Hepatocyte (in vitro differentiated cells): ENCODE data around the gene CHCHD10. TPM values are rescaled to one million over a fixed set of nuclear protein-coding genes. Genes with fewer than 3 reads are reported as not detected.
A peak's percentile ranks its signal among the peaks of the same experiment; 100 is the strongest.

Experiments used
- DNase-seq: peaks from one replicate; pipeline ENCODE4 v3.0.0-alpha.2; 2016; ENCODE audit warnings: low spot score
- H2AFZ ChIP-seq: fragments of 200-600 bp; sonication (generic); 2 replicates; pipeline ENCODE4 v1.6.0; 2016; ENCODE audit warnings: antibody characterized with exemption, mild to moderate bottlenecking
- H3K27ac ChIP-seq: fragments of 200-600 bp; sonication (generic); 2 replicates; pipeline ENCODE4 v1.5.1; 2016; ENCODE audit warnings: mild to moderate bottlenecking
- H3K27me3 ChIP-seq: fragments of 200-600 bp; sonication (generic); 2 replicates; pipeline ENCODE4 v1.6.1; 2016
- H3K36me3 ChIP-seq: fragments of 200-600 bp; sonication (generic); replicated peaks from 2 replicates; pipeline ENCODE4 v1.5.1; 2016; ENCODE audit warnings: low read depth; ENCODE audit not compliant: insufficient read depth
- H3K4me1 ChIP-seq: fragments of 200-600 bp; sonication (generic); 2 replicates; pipeline ENCODE4 v1.5.1; 2016; ENCODE audit warnings: mild to moderate bottlenecking, moderate library complexity; ENCODE audit not compliant: insufficient read depth
- H3K4me2 ChIP-seq: fragments of 200-600 bp; sonication (generic); 2 replicates; pipeline ENCODE4 v1.6.0; 2016
- H3K4me3 ChIP-seq: fragments of 200-600 bp; sonication (generic); 2 replicates; pipeline ENCODE4 v1.5.1; 2016; ENCODE audit warnings: mild to moderate bottlenecking
- H3K79me2 ChIP-seq: fragments of 200-600 bp; sonication (generic); 2 replicates; pipeline ENCODE4 v1.6.0; 2017; ENCODE audit warnings: mild to moderate bottlenecking
- H3K9me2 ChIP-seq: fragments of 200-600 bp; sonication (generic); replicated peaks from 2 replicates; pipeline ENCODE4 v1.6.0; 2017; ENCODE audit warnings: mild to moderate bottlenecking; ENCODE audit not compliant: insufficient read depth
- H3K9me3 ChIP-seq: fragments of 200-600 bp; sonication (generic); 2 replicates; pipeline ENCODE4 v1.5.1; 2016; ENCODE audit warnings: low read depth, mild to moderate bottlenecking
- H4K20me1 ChIP-seq: fragments of 200-600 bp; sonication (generic); 2 replicates; pipeline ENCODE4 v1.6.0; 2016; ENCODE audit warnings: mild to moderate bottlenecking; ENCODE audit not compliant: insufficient read depth, poor library complexity, severe bottlenecking
- EZH2 ChIP-seq: fragments of 200-600 bp; sonication (generic); IDR thresholded peaks from 2 replicates; pipeline ENCODE4 v1.6.1; 2016; ENCODE audit warnings: antibody characterized with exemption, mild to moderate bottlenecking, borderline replicate concordance
- EZH2phosphoT487 ChIP-seq: fragments of 200-600 bp; sonication (generic); IDR thresholded peaks from one replicate; pipeline ENCODE4 v1.6.1; 2018; ENCODE audit warnings: antibody characterized with exemption, mild to moderate bottlenecking, low read depth, moderate library complexity; ENCODE audit not compliant: unreplicated experiment, severe bottlenecking
- WGBS: methylation state at CpG from one replicate; pipeline ENCODE4 v1.1.6; 2016; ENCODE audit warnings: low lambda C conversion rate; ENCODE audit errors: missing lambda C conversion rate; 5-methylcytosine and 5-hydroxymethylcytosine counted together
- polyA plus RNA-seq: library from polyadenylated mRNA; unstranded; fragments of >200 nt; fragmentation: Nextera tagmentation; extraction: Ambion mirVana; gene quantifications from 2 replicates; pipeline ENCODE4 v1.2.1, GENCODE V29; 2016
- total RNA-seq: library from RNA; depleted of rRNA; stranded (reverse); fragments of >200 nt; gene quantifications from 2 replicates; pipeline ENCODE4 v1.2.3, GENCODE V29; 2014
- TF ChIP-seq, protein P1 (sequence below): fragments of 200-600 bp; sonication (generic); IDR thresholded peaks from 2 replicates; pipeline ENCODE4 v1.5.1; 2016; ENCODE audit warnings: antibody characterized with exemption, mild to moderate bottlenecking; ENCODE audit not compliant: poor library complexity

The CHCHD10 gene
- total and polyA plus RNA-seq, 2 experiments from 2014 or later, result 36.5 to 68.1 TPM

DNA sequence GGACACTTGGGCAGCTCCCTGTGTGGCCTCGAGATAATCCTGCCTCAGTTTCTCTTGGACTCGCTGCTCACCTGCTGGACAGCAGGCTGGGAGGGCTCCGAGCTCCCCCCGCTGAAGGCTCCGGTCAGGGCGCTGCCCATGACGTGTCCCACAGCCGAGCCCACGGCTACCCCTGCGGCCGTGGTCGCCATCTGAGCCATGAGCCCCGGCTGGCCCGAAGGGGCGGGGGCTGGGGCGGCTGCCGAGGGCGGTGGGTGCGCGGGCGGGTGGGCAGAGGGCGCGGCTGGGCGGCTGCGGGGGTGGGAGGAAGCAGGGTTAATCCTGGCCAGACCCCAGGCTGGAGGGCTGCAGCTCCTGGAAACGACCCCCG lies 484 bp downstream of the CHCHD10 start:
- H3K27me3 ChIP-seq, result no peaks in the 10 kb centered on the region
- peaks cover 23% of the 10 kb centered on the region for H3K4me1 ChIP-seq
- 10% methylated on average over 13 of the region's 27 CpGs for WGBS
- no peaks in the 10 kb centered on the region for H3K9me2 ChIP-seq
- peaks cover 2% of the 10 kb centered on the region for H3K79me2 ChIP-seq
- no peaks in the 10 kb centered on the region for H4K20me1 ChIP-seq
- DNase-seq, result no peak
- peak overlapping the region; percentile 99 for H3K4me2 ChIP-seq
- no peak for TF ChIP-seq EZH2
- no peak for TF ChIP-seq EZH2phosphoT487
- TF ChIP-seq, protein P1, sequence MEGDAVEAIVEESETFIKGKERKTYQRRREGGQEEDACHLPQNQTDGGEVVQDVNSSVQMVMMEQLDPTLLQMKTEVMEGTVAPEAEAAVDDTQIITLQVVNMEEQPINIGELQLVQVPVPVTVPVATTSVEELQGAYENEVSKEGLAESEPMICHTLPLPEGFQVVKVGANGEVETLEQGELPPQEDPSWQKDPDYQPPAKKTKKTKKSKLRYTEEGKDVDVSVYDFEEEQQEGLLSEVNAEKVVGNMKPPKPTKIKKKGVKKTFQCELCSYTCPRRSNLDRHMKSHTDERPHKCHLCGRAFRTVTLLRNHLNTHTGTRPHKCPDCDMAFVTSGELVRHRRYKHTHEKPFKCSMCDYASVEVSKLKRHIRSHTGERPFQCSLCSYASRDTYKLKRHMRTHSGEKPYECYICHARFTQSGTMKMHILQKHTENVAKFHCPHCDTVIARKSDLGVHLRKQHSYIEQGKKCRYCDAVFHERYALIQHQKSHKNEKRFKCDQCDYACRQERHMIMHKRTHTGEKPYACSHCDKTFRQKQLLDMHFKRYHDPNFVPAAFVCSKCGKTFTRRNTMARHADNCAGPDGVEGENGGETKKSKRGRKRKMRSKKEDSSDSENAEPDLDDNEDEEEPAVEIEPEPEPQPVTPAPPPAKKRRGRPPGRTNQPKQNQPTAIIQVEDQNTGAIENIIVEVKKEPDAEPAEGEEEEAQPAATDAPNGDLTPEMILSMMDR, result no peak
- peak overlapping the region; percentile 86 for H3K27ac ChIP-seq
- H3K9me3 ChIP-seq, result no peaks in the 10 kb centered on the region
- no peaks in the 10 kb centered on the region for H3K36me3 ChIP-seq
- peak overlapping the region; percentile 99 for H2AFZ ChIP-seq
- peak overlapping the region; percentile 85 for H3K4me3 ChIP-seq

GRCh38 chr22:23764899-23765881 lies 2.6 kb downstream of the CHCHD10 start:
- Histone ChIP-seq H3K4me2 (no peak overlapping the region), H3K4me1 (peaks cover 19% of the 10 kb centered on the region)
- WGBS, result 92% methylated on average over 9 of the region's 9 CpGs

DNA sequence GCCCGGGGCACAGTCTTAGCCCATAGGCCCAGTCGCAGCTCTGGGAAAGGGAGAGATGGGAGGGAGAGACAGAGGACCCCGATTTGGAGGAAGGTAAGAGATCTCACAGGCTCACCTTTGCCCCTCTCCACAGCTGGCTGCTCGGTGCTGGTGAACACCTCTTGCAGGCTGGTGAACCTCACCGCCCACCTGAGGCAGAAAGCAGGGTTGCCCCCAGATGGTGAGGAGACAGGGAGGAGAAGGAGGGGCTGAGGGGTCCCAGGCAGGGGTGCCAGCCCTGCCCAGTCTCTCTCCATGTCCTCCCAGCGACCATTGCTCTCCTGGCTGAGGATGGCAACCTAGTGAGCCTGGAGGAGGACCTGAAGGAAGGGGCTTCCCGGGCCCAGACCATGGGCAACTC lies 3.8 kb downstream of the CHCHD10 start:
- Histone ChIP-seq H3K27ac (no peak overlapping the region), H3K9me2 (no peaks in the 10 kb centered on the region), H3K4me3 (no peak overlapping the region), H3K4me2 (peak overlapping the region; percentile 53), H3K9me3 (no peaks in the 10 kb centered on the region), H3K79me2 (peaks cover 2% of the 10 kb centered on the region), H2AFZ (no peak overlapping the region), H3K36me3 (no peaks in the 10 kb centered on the region), H4K20me1 (no peaks in the 10 kb centered on the region), H3K4me1 (peaks cover 16% of the 10 kb centered on the region), H3K27me3 (no peaks in the 10 kb centered on the region)
- TF ChIP-seq, protein P1, result no peak
- TF ChIP-seq EZH2 (no peak), EZH2phosphoT487 (no peak)
- WGBS, result 86% methylated on average over 7 of the region's 7 CpGs
- DNase-seq, result no peak

More at GRCh38 chr22:23764899-23765881, 2.6 kb downstream of the CHCHD10 start:
- Histone ChIP-seq H3K9me2 (no peaks in the 10 kb centered on the region), H3K27ac (no peak overlapping the region), H3K79me2 (peaks cover 2% of the 10 kb centered on the region), H3K36me3 (no peaks in the 10 kb centered on the region), H3K4me3 (no peak overlapping the region), H3K27me3 (no peaks in the 10 kb centered on the region), H2AFZ (no peak overlapping the region), H3K9me3 (no peaks in the 10 kb centered on the region), H4K20me1 (no peaks in the 10 kb centered on the region)
- TF ChIP-seq EZH2phosphoT487, result no peak
- no peak for TF ChIP-seq EZH2
- TF ChIP-seq, protein P1, result no peak
- no peak for DNase-seq
